KOPT-K1 (cell line): ENCODE data around the gene ZNF668.
"Not testable (repeated sequence)": the region's sequence is repeated elsewhere in the genome, so short reads cannot be mapped to it uniquely, and the experiment has no call there.

ENCODE experiments used
- H3K27ac ChIP-seq: fragments of 200-600 bp; sonication (generic); 2 replicates; pipeline ENCODE4 v1.5.1; 2016; ENCODE audit warnings: antibody characterized with exemption, mild to moderate bottlenecking, low read depth, low read length; ENCODE audit not compliant: poor library complexity, severe bottlenecking
- H3K36me3 ChIP-seq: fragments of 200-600 bp; sonication (generic); 2 replicates; pipeline ENCODE4 v1.5.1; 2017; ENCODE audit warnings: antibody characterized with exemption, mild to moderate bottlenecking, low read length, moderate library complexity; ENCODE audit not compliant: insufficient read depth
- H3K9me3 ChIP-seq: fragments of 200-600 bp; sonication (generic); 2 replicates; pipeline ENCODE4 v1.5.1; 2017; ENCODE audit warnings: antibody characterized with exemption, low read length, mild to moderate bottlenecking; ENCODE audit not compliant: insufficient read depth, poor library complexity, severe bottlenecking

The ZNF668 gene

DNA sequence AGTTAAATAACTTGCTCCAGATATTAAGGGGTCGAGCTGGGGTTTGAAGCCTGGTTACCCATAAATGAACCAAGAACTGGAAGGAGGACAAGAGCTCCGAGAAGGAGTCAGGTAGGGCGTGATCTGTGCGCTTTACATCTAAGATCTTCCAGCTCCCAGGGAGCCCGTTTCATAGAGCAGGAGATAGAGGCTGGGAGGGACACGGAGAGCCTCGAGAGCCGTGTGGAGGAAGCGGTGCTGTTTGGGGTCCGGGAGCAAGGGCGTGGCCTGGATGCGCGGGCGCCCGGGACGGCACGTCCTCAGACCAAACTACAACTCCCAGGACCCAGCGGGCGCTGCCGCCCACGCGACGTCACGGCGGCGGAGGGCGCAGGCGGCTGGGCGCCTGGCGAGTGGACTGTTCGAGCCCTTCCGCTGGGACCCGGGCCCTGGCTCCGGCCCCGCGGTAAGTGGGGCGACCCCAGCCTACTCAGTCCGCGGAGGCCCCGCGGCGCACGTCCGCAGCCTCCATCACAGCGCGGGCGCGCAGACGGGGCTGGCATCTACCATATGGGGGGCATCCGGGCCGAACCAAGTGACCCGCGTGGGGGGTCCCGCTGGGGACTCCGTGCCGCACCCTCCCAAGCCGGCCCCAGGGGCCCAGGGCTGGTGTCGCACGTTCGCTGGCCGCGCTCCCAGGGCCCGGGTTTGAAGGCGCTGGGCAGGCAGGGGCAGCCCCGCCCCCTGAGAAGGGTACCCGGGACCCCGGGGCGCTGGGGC lies 34.2 kb upstream of the ZNF668 start, which contains the start of gene BCKDK:
Gene BCKDK (plus strand): TSS at position 352 of the 759 bp plus-strand sequence. CDS start 838 bp downstream, outside the sequence.
- Histone ChIP-seq H3K27ac (peak within 1 kb of the TSS; percentile 69), H3K36me3 (peaks cover 38% of the 10 kb centered on the region), H3K9me3 (no peaks in the 10 kb centered on the region)

- peak overlapping the region; percentile 69 for H3K27ac ChIP-seq
- no peaks in the 10 kb centered on the region for H3K9me3 ChIP-seq
- H3K36me3 ChIP-seq: peaks cover 31% of the 10 kb centered on the region
Measured at GRCh38 chr16:31107465-31107867, 33.4 kb upstream of the ZNF668 start.

GRCh38 chr16:31106509-31107464 lies 32.7 kb upstream of the ZNF668 start:
- H3K27ac ChIP-seq: no peak overlapping the region
- H3K9me3 ChIP-seq: no peaks in the 10 kb centered on the region
- H3K36me3 ChIP-seq: peaks cover 24% of the 10 kb centered on the region

- H3K27ac ChIP-seq: peak overlapping the region; percentile 79
- no peaks in the 10 kb centered on the region for H3K9me3 ChIP-seq
Measured at GRCh38 chr16:31105677-31106213, 31.7 kb upstream of the ZNF668 start.

GRCh38 chr16:31100876-31101641 lies 27.0 kb upstream of the ZNF668 start:
- not testable (repeated sequence) for H3K27ac ChIP-seq, H3K9me3 ChIP-seq, H3K36me3 ChIP-seq

More at GRCh38 chr16:31105677-31106213, 31.7 kb upstream of the ZNF668 start:
- peaks cover 13% of the 10 kb centered on the region for H3K36me3 ChIP-seq

DNA sequence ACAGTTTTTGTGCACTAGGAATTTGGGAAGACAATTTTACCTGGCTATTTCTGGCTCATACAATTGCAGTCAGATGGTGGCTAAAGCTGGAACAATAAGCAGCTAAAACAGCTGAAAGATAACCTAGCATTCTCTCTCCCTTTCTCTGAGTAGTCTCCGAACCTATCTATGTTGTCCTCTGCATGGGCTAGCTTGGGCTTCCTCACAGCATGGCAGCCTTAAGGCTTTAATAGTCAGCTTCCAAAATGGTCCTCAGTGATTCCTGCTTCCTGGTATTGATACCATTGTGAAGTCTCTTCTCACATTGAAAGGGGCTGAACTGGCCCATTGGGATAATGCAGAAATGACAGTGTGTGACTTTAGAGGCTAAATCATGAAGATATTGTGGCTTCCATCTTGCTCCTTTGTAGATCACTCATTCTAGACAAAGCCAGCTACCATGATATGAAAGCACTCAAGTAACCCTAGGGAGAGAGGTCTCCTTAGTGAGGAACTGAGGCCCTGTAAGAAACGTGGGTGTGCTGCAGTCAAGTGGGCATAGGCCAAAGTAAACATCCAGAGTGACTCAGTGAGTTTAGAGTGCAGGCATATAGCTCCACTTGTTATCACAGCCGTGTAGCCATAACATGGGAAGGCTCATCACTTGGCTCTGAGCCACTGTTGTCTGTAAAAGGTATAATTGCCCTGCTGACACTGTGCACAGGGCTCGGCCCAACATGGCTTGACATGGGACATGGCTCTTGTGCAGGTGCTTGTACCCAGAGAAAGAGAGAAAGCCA lies 26.0 kb upstream of the ZNF668 start:
- H3K27ac ChIP-seq: no peak overlapping the region
- H3K9me3 ChIP-seq: no peaks in the 10 kb centered on the region
- H3K36me3 ChIP-seq: no peaks in the 10 kb centered on the region

DNA sequence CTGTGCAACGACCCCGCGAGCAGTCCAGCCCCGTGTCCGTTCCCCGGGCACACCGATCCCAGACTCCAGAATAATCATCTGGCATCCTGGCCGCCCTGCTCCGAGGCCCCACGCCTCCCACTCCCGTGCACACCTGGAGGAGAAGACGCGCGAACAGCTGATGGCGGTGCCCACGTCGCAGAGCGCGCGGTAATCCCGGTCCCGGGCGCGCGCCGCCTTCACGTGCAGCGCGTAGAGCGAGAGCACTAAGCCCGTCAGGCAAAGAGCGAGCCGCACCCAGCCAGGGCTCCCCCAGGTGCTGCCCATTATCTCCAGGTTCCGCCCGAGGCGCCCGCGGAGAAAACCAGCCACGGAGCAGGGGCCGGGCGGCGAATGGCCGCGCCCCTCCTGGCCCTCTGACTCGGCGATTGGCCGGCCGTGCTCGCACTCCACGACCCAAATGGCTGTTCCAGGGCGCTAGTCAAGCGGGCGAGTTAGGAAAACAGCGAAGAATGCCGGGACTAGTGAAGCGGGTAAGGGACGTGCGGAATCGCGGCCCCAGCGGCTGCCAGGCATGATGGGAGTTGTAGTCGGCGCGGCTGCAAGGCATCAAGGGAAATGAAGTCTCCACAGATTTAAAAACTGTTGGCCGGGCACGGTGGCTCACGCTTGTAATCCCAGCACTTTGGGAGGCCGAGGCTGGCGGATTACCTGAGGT lies 20.5 kb upstream of the ZNF668 start, which contains the start of gene VKORC1:
Gene VKORC1 (minus strand): TSS at position 374 of the 697 bp plus-strand sequence. CDS start 68 bp downstream, at position 306.
- H3K9me3 ChIP-seq: no peaks in the 10 kb centered on the region
- H3K27ac ChIP-seq: peak within 1 kb of the TSS; percentile 77
- peaks cover 23% of the 10 kb centered on the region for H3K36me3 ChIP-seq

GRCh38 chr16:31094088-31094423 lies 20.0 kb upstream of the ZNF668 start:
- H3K27ac ChIP-seq: peak overlapping the region; percentile 77
- H3K36me3 ChIP-seq: peaks cover 26% of the 10 kb centered on the region
- H3K9me3 ChIP-seq: no peaks in the 10 kb centered on the region

GRCh38 chr16:31093132-31093703 lies 19.2 kb upstream of the ZNF668 start:
- Histone ChIP-seq H3K27ac (no peak overlapping the region), H3K36me3 (peaks cover 34% of the 10 kb centered on the region), H3K9me3 (no peaks in the 10 kb centered on the region)

GRCh38 chr16:31092330-31092729 lies 18.3 kb upstream of the ZNF668 start:
- Histone ChIP-seq H3K36me3 (peaks cover 43% of the 10 kb centered on the region), H3K27ac (no peak overlapping the region)

DNA sequence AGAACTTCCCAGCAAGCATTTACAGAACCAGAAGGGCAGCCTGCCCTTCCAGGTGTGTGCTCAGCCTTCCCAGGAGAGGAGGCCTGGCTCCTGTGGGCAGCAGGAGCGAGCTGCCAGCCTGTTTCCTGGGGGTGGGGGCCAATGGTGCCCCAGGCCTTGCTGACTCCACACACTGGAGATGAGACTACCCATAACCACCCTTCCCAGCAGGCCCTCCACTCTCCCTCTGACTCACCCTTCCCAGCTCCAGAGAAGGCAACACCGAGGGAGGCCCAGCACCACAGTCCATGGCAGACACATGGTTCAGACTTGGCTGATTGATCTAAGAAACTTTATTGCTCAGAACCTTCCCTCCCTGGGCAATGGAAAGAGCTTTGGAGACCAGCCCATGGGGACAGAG lies 16.5 kb upstream of the ZNF668 start:
- no peaks in the 10 kb centered on the region for H3K9me3 ChIP-seq
- peaks cover 61% of the 10 kb centered on the region for H3K36me3 ChIP-seq
- H3K27ac ChIP-seq: no peak overlapping the region

More at GRCh38 chr16:31092330-31092729, 18.3 kb upstream of the ZNF668 start:
- H3K9me3 ChIP-seq: no peaks in the 10 kb centered on the region

DNA sequence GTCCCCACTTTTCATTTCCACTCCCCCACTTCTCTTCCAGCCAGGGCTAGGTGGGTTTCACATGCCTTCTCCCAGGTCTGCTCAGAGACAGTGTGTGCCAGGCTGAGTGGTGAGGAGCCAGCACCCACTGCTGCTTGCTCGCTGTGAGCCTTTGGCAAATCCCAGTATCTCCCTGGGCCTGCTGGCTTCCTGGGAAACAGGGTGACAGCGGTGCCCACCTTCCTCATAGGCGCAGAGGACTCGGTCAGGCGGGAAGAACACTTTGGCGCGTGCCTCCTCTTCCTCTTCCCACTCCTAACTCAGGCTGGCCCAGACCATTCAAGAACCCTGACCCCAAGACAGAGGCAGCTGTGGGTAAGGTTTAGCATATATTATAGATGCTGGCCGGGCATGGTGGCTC lies 15.2 kb upstream of the ZNF668 start:
- Histone ChIP-seq H3K27ac (no peak overlapping the region), H3K36me3 (peaks cover 74% of the 10 kb centered on the region)

DNA sequence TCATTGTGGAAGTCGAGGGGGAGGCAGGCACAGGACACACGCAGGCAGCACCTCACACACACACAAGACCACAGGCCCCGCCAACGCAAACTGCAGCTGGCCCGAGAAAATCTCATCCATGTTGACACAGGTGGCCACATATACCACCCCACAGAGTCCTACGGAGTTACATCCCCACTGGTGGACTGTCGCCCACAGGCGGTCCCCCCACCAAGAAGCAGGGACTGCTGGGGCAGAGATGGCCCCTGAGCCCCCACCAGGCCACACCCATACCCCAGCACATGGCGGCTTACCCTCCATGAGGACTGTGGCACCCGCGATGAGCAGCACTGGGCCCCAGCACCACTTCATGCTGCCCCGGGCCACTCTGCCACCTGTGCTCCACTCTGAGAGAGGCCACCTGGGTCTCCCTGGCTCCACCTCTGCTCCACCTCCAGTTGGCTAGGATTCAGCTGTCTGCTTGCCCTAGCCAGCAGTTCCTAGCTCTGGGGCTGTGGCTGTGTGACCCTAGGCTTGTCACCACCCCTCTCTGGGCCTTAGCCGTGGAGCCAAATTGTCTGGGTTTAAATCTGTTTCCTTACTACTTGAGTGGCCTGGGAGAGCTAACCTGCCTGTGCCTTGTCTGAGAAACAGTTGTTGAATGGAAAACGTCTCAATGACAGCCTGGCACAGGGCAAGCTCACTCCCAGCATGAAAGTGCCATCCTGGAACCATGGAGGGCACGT lies 14.6 kb upstream of the ZNF668 start, which contains the start of gene PRSS53:
Gene PRSS53 (minus strand): TSS at position 485 of the 725 bp plus-strand sequence. CDS start 134 bp downstream, at position 351.
- Histone ChIP-seq H3K36me3 (peaks cover 78% of the 10 kb centered on the region), H3K9me3 (no peaks in the 10 kb centered on the region), H3K27ac (no peak within 1 kb of the TSS)

More for the DNA sequence above, 15.2 kb upstream of the ZNF668 start:
- H3K9me3 ChIP-seq: no peaks in the 10 kb centered on the region
